ENCODE results near the gene NAA16.

GRCh38 chr13:41345165-41345913 is 34.3 kb downstream of the NAA16 start:
- TF ChIP-seq CTCF (IDR thresholded peaks at IDR 0.05) (no peak), EP300 (IDR thresholded peaks at IDR 0.05) (no peak), POLR2A (IDR thresholded peaks at IDR 0.05) (no peak)
